H9 (cell line): Measurements from ENCODE around the gene NXPH1. TPM values are rescaled to one million over a fixed set of nuclear protein-coding genes. Genes with fewer than 3 reads are reported as not detected.

Source experiments
- DNase-seq: peaks from one replicate; pipeline ENCODE4 v3.0.0-alpha.2; 2017
- H2AFZ ChIP-seq: one replicate; pipeline ENCODE4 v1.6.1; 2013; ENCODE audit warnings: mild to moderate bottlenecking, low read length, control low read depth, moderate library complexity
- H2AK5ac ChIP-seq: 2 replicates; pipeline ENCODE4 v1.6.1; 2013; ENCODE audit warnings: low read length, control low read depth, mixed read lengths; ENCODE audit not compliant: insufficient read length
- H2BK120ac ChIP-seq: one replicate; pipeline ENCODE4 v1.6.1; 2013; ENCODE audit warnings: low read depth, mild to moderate bottlenecking, low read length, control low read depth, inconsistent platforms; ENCODE audit not compliant: poor library complexity, severe bottlenecking
- H2BK12ac ChIP-seq: 2 replicates; pipeline ENCODE4 v1.6.1; 2013; ENCODE audit warnings: low read length, control low read depth, mixed read lengths, low read depth; ENCODE audit not compliant: insufficient read length
- H2BK15ac ChIP-seq: 2 replicates; pipeline ENCODE4 v1.6.1; 2013; ENCODE audit warnings: low read depth, low read length, control low read depth
- H2BK20ac ChIP-seq: one replicate; pipeline ENCODE4 v1.6.1; 2013; ENCODE audit warnings: low read depth, mild to moderate bottlenecking, low read length, control low read depth, inconsistent platforms; ENCODE audit not compliant: poor library complexity, severe bottlenecking
- H2BK5ac ChIP-seq: 2 replicates; pipeline ENCODE4 v1.6.1; 2013; ENCODE audit warnings: low read length, control low read depth, mixed read lengths; ENCODE audit not compliant: insufficient read length
- H3K14ac ChIP-seq: 2 replicates; pipeline ENCODE4 v1.6.1; 2013; ENCODE audit warnings: low read length, control low read depth; ENCODE audit not compliant: insufficient read depth
- H3K18ac ChIP-seq: 2 replicates; pipeline ENCODE4 v1.6.1; 2013; ENCODE audit warnings: low read depth, mild to moderate bottlenecking, mixed read lengths, low read length, control low read depth; ENCODE audit not compliant: insufficient read length
- H3K23ac ChIP-seq: 2 replicates; pipeline ENCODE4 v1.6.1; 2013; ENCODE audit warnings: low read length, control low read depth, mixed read lengths, low read depth; ENCODE audit not compliant: insufficient read length
- H3K23me2 ChIP-seq: 2 replicates; pipeline ENCODE4 v1.6.1; 2013; ENCODE audit warnings: low read depth, mild to moderate bottlenecking, mixed read lengths, low read length, control low read depth; ENCODE audit not compliant: insufficient read length, poor library complexity, severe bottlenecking
- H3K27ac ChIP-seq: 2 replicates; pipeline ENCODE4 v1.5.1; 2013; ENCODE audit warnings: low read length, control low read depth, mixed read lengths, low read depth; ENCODE audit not compliant: insufficient read length
- H3K27me3 ChIP-seq: 2 replicates; pipeline ENCODE4 v1.6.1; 2013; ENCODE audit warnings: low read length, control low read depth, inconsistent platforms; ENCODE audit not compliant: insufficient read depth
- H3K4ac ChIP-seq: 2 replicates; pipeline ENCODE4 v1.6.1; 2013; ENCODE audit warnings: low read depth, mild to moderate bottlenecking, control low read depth, inconsistent platforms, low read length, moderate library complexity
- H3K4me1 ChIP-seq: 2 replicates; pipeline ENCODE4 v1.6.1; 2013; ENCODE audit warnings: low read length, control low read depth, inconsistent platforms; ENCODE audit not compliant: insufficient read depth
- H3K4me2 ChIP-seq: 2 replicates; pipeline ENCODE4 v1.6.1; 2013; ENCODE audit warnings: low read length, control low read depth, mixed read lengths; ENCODE audit not compliant: insufficient read length, insufficient read depth
- H3K56ac ChIP-seq: 2 replicates; pipeline ENCODE4 v1.6.1; 2013; ENCODE audit warnings: low read depth, mild to moderate bottlenecking, mixed read lengths, low read length, control low read depth; ENCODE audit not compliant: insufficient read length
- H3K79me1 ChIP-seq: 2 replicates; pipeline ENCODE4 v1.6.1; 2013; ENCODE audit warnings: low read depth, mild to moderate bottlenecking, moderate library complexity, low read length, control low read depth, inconsistent platforms; ENCODE audit not compliant: insufficient read depth, poor library complexity, severe bottlenecking
- H3K79me2 ChIP-seq: 2 replicates; pipeline ENCODE4 v1.6.1; 2013; ENCODE audit warnings: low read length, control low read depth, inconsistent platforms; ENCODE audit not compliant: insufficient read depth
- H3K9ac ChIP-seq: 2 replicates; pipeline ENCODE4 v1.6.1; 2013; ENCODE audit warnings: low read length, control low read depth, mixed read lengths; ENCODE audit not compliant: insufficient read length; ENCODE audit errors: extremely low read depth
- H3K9me3 ChIP-seq: one replicate; pipeline ENCODE4 v1.6.1; 2013; ENCODE audit warnings: low read depth, low read length, inconsistent platforms; ENCODE audit not compliant: control insufficient read depth
- H3T11ph ChIP-seq: one replicate; pipeline ENCODE4 v1.6.1; 2013; ENCODE audit warnings: mild to moderate bottlenecking, low read length, control low read depth, inconsistent platforms
- H4K20me1 ChIP-seq: one replicate; pipeline ENCODE4 v1.6.1; 2013; ENCODE audit not compliant: control insufficient read depth, insufficient read length, insufficient read depth
- H4K5ac ChIP-seq: 2 replicates; pipeline ENCODE4 v1.6.1; 2013; ENCODE audit warnings: low read depth, mild to moderate bottlenecking, mixed read lengths, low read length, control low read depth; ENCODE audit not compliant: insufficient read length
- H4K8ac ChIP-seq: replicated peaks from 2 replicates; pipeline ENCODE4 v1.6.1; 2013; ENCODE audit warnings: low read length, control low read depth, mixed read lengths, low read depth; ENCODE audit not compliant: insufficient read length
- H4K91ac ChIP-seq: 2 replicates; pipeline ENCODE4 v1.6.1; 2013; ENCODE audit warnings: low read depth, mild to moderate bottlenecking, moderate library complexity, mixed read lengths, low read length, control low read depth; ENCODE audit not compliant: insufficient read length
- H3K27ac Mint-ChIP-seq, 3 experiments: 2 replicates in 2 of 3; 3 replicates in 1 of 3; pipeline ENCODE4 v1.8.0; 2020 to 2021; ENCODE audit warnings: mixed read lengths in 3 of 3, mild to moderate bottlenecking in 1 of 3, moderate library complexity in 1 of 3
- H3K27me3 Mint-ChIP-seq: 2 replicates; pipeline ENCODE4 v1.8.0; 2021; ENCODE audit warnings: low read depth, mild to moderate bottlenecking, moderate library complexity, mixed read lengths
- H3K36me3 Mint-ChIP-seq, 3 experiments: 2 replicates in 2 of 3; 3 replicates in 1 of 3; pipeline ENCODE4 v1.8.0; 2020 to 2021; ENCODE audit warnings: low read depth in 3 of 3, mixed read lengths in 3 of 3; ENCODE audit not compliant: insufficient read depth in 1 of 3
- H3K4me1 Mint-ChIP-seq, 2 experiments: 2 replicates each; pipeline ENCODE4 v1.8.0; 2020; ENCODE audit warnings: mixed read lengths in 2 of 2
- H3K4me3 Mint-ChIP-seq, 2 experiments: 2 replicates in 1 of 2; 3 replicates in 1 of 2; pipeline ENCODE4 v1.8.0; 2020 to 2021; ENCODE audit warnings: mild to moderate bottlenecking in 2 of 2, mixed read lengths in 2 of 2, moderate library complexity in 1 of 2
- H3K9me3 Mint-ChIP-seq, 2 experiments: 2 replicates in 1 of 2; 3 replicates in 1 of 2; pipeline ENCODE4 v1.8.0; 2020; ENCODE audit warnings: mild to moderate bottlenecking in 2 of 2, mixed read lengths in 2 of 2, moderate library complexity in 1 of 2
- CTCF ChIP-seq: fragments of 200-600 bp; sonication (generic); conservative IDR thresholded peaks from 3 replicates; pipeline ENCODE4 v1.8.0; 2021; ENCODE audit warnings: antibody characterized with exemption, mild to moderate bottlenecking
- WGBS: extraction: QIAGEN DNeasy Blood & Tissue Kit; methylation state at CpG from one replicate; pipeline ENCODE4 v1.1.7; 2013; ENCODE audit warnings: missing lambda C conversion rate, low lambda C conversion rate, mixed read lengths; ENCODE audit not compliant: insufficient read length; ENCODE audit errors: extremely low coverage; 5-methylcytosine and 5-hydroxymethylcytosine counted together
- total RNA-seq: library from RNA; stranded (reverse); gene quantifications from 2 replicates; pipeline ENCODE4 v1.2.1, GENCODE V29; 2021

The NXPH1 gene
- total RNA-seq, 1 experiment from 2014 or later = 0.15 TPM

DNA sequence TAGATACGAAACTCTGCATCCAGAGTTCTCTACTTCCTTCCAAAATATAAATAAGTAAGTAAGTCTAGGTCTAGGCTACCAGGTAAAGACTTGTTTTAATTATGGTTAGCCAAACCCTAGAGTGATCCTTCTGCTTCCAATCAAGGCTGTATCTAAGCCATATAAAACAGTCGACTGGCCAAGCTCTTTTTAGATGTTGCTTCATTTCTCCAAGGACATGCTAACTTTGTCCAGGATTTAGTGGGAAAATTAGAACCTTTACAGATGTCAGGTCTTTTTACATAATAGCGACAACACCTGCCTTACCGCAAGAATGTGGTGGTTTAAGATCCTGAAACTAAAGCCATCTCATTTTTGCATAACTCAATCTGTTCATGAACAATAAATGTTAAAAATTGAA lies 156.8 kb downstream of the NXPH1 start:
- no peak overlapping the region for H2BK15ac ChIP-seq
- H3K79me2 ChIP-seq = no peaks in the 10 kb centered on the region
- no peak overlapping the region for H4K91ac ChIP-seq
- H3T11ph ChIP-seq = no peak overlapping the region
- H2AFZ ChIP-seq = no peak overlapping the region
- no peak overlapping the region for H2BK5ac ChIP-seq
- no peak for TF ChIP-seq CTCF
- no peak overlapping the region for H2BK20ac ChIP-seq
- Mint-ChIP-seq H3K9me3 (no peaks in the 10 kb centered on the region; a peak in 1 of 5 replicates), H3K4me1 (peaks cover 10 to 16% of the 10 kb centered on the region in 2 experiments), H3K27ac (no peak overlapping the region), H3K4me3 (no peak overlapping the region), H3K36me3 (0 out of 7 replicates have a peak, but pooled peaks cover 0 to 2% (median 0%) of the 10 kb centered on the region in 3 experiments), H3K27me3 (no peaks in the 10 kb centered on the region)
- 0 out of 2 replicates have a peak, but pooled peaks cover 2% of the 10 kb centered on the region for H3K4me1 ChIP-seq
- no peaks in the 10 kb centered on the region for H3K27me3 ChIP-seq
- no peak overlapping the region for H2BK120ac ChIP-seq
- H2AK5ac ChIP-seq = no peak overlapping the region
- no peak overlapping the region for H3K23ac ChIP-seq
- no peak overlapping the region for H3K9ac ChIP-seq
- no peaks in the 10 kb centered on the region for H3K9me3 ChIP-seq
- H3K18ac ChIP-seq = no peak overlapping the region
- no peak overlapping the region for H2BK12ac ChIP-seq
- H3K14ac ChIP-seq = no peak overlapping the region
- no peak overlapping the region for H3K4ac ChIP-seq
- no peak for DNase-seq
- no peaks in the 10 kb centered on the region for H3K79me1 ChIP-seq
- H3K27ac ChIP-seq = no peak overlapping the region
- H3K4me2 ChIP-seq = no peak overlapping the region
- WGBS = no CpG with 5 or more reads among the region's 4 CpGs
- H3K56ac ChIP-seq = no peak overlapping the region
- H4K5ac ChIP-seq = no peak overlapping the region
- H4K8ac ChIP-seq = no peak overlapping the region
- H3K23me2 ChIP-seq = no peaks in the 10 kb centered on the region
- H4K20me1 ChIP-seq = no peaks in the 10 kb centered on the region
